Right lobe of liver (tissue), 4 donors: ENCODE measurements around the gene PIK3C2G.

ENCODE experiments used
- CTCF ChIP-seq, 4 donors: fragments of 200-600 bp in 3 of 4; fragments of 450-650 bp in 1 of 4; IDR thresholded peaks; one replicate each; pipeline versions ENCODE4 v1.5.1 to v1.8.0; 2016 to 2022; ENCODE audit warnings: antibody characterized with exemption in 4 of 4, mild to moderate bottlenecking in 2 of 4
- POLR2A ChIP-seq: fragments of 450-650 bp; IDR thresholded peaks from one replicate; pipeline ENCODE4 v1.6.1; 2017; ENCODE audit warnings: antibody characterized with exemption, mild to moderate bottlenecking
- donor health status: DM: no; HTN: no; CAD: no.
- donor health status: DM: no; HTN: no; CAD: no.
- donor health status: DM: no; HTN: yes; CAD: no.

DNA sequence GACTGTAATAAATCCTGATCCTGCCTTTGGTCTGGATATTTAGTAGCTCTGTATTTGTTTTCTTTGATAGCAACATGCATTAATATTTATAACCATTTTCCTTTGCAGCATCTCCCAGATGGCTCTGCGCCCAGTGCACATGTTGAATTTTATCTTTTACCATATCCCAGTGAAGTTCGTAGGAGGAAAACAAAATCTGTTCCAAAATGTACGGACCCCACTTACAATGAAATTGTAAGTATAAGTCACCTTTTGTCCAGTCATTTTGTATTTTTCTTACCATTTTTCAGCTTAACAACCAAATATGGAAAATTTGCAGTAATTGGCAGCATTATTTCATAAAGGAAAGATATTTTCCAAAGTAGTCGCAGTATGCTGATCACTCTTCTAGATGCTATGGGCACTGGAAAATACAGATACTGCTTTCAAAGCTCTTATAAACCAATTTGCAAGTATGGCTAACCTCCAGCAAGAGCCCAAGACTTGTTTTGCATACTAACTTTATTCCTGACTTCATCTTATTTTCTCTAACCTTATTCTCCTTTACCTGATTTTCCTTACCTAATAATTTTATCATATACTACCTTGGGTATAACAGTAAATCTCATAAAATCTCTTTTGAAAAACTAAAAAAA lies 379.1 kb downstream of the PIK3C2G start:
- TF ChIP-seq CTCF (IDR thresholded peaks at IDR 0.05): no peak
- TF ChIP-seq POLR2A: no peak
